ENCODE results near the gene NRG2. TPM values are rescaled to one million over a fixed set of nuclear protein-coding genes. Genes with fewer than 3 reads are reported as not detected.

Gene NRG2
- total and polyA plus RNA-seq, 10 donors: 0.83 to 7.7 (median 4.4) TPM

GRCh38 chr5:139951296-139951924, 91.7 kb downstream of the NRG2 start:
- TF ChIP-seq POLR2AphosphoS5 (IDR thresholded peaks at IDR 0.05) (no peak), POLR2A (IDR thresholded peaks at IDR 0.05) (no peak), CTCF (IDR thresholded peaks at IDR 0.05 in 8 of 11, conservative IDR thresholded peaks at IDR 0.05 in 3 of 11) (no peak)
- Histone ChIP-seq H3K27ac (no peak overlapping the region), H3K4me3 (no peak overlapping the region), H3K4me1 (peaks cover 0 to 6% (median 1%) of the 10 kb centered on the region in 6 donors), H3K36me3 (no peaks in the 10 kb centered on the region), H3K27me3 (replicated peaks in 1 of 7) (no peaks in the 10 kb centered on the region), H3K9me3 (no peaks in the 10 kb centered on the region)
- WGBS, 5 donors: 78 to 95% (median 90%) methylated on average over 5 to 6 of the region's 6 CpGs
- intact Hi-C loops (cut with DNase I; ENCODE audit: low total_unique reads): no loop called here
- DNase-seq: no peak

DNA sequence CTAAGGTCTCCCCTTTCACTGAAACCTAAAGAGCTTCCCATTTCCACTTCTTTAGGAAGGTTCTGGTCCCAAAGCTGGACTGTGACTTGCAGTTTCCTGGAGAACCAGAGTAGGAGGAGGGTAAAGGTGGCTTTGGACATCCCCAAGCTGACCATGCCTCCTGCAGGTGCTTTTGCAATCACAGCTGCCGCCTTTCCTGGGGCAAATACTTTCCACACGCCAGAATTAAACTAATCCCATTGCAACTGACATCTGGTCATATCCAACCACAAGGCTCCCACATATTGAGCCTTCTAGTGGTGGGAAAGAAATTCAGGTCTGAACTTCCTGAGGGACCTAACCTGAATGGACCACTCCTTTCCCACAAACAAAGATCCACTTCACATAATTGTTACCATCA, 92.7 kb downstream of the NRG2 start:
- Histone ChIP-seq H3K4me3 (no peak overlapping the region), H3K4me1 (peaks cover 0 to 14% (median 6%) of the 10 kb centered on the region in 6 donors), H3K27me3 (replicated peaks in 1 of 7) (no peaks in the 10 kb centered on the region), H3K9me3 (no peaks in the 10 kb centered on the region), H3K36me3 (no peaks in the 10 kb centered on the region), H3K27ac (no peak overlapping the region)
- WGBS, 5 donors: 74 to 96% (median 94%) methylated on average over 2 of the region's 2 CpGs
- no peak for TF ChIP-seq POLR2AphosphoS5 (IDR thresholded peaks at IDR 0.05)
- TF ChIP-seq POLR2A (IDR thresholded peaks at IDR 0.05): no peak
- TF ChIP-seq CTCF (IDR thresholded peaks at IDR 0.05 in 8 of 11, conservative IDR thresholded peaks at IDR 0.05 in 3 of 11): no peak
- DNase-seq: no peak
- intact Hi-C loops (cut with DNase I; ENCODE audit: low total_unique reads): no loop called here

DNA sequence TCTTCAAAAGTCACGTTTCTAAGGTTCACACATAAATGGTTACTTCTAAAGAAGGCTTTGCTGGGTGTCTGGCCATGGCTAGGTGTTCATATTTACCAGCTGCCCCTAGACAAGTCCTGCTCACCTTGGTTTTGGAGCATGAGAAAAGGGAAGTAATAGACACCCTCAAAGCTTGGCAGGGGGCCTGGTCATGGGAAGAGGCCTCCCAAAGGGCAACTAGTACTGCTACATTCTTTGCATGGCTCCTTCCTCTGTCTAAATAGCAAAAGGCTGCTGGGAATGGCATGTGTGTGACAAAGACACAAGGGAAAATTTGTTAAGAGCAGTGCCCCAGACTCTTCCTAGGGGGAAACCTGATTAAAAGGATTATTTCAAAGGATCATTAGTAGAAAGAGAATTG, 93.4 kb downstream of the NRG2 start:
- Histone ChIP-seq H3K27ac (no peak overlapping the region), H3K9me3 (no peaks in the 10 kb centered on the region), H3K4me1 (peaks cover 0 to 14% (median 7%) of the 10 kb centered on the region in 6 donors), H3K4me3 (no peak overlapping the region), H3K27me3 (replicated peaks in 1 of 7) (no peaks in the 10 kb centered on the region), H3K36me3 (no peaks in the 10 kb centered on the region)
- intact Hi-C loops (cut with DNase I; ENCODE audit: low total_unique reads): no loop called here
- TF ChIP-seq CTCF (IDR thresholded peaks at IDR 0.05 in 8 of 11, conservative IDR thresholded peaks at IDR 0.05 in 3 of 11) (no peak), POLR2A (IDR thresholded peaks at IDR 0.05) (no peak), POLR2AphosphoS5 (IDR thresholded peaks at IDR 0.05) (no peak)
- no peak for DNase-seq
- WGBS, 5 donors: 62 to 81% (median 69%) methylated on average over 1 of the region's 1 CpG

- no peak overlapping the region for H3K27ac ChIP-seq
- DNase-seq: no peak
- H3K36me3 ChIP-seq: no peaks in the 10 kb centered on the region
- H3K27me3 ChIP-seq (replicated peaks in 1 of 7): no peaks in the 10 kb centered on the region
- peaks cover 0 to 6% (median 3%) of the 10 kb centered on the region in 8 donors for H3K9me3 ChIP-seq
- no peak for TF ChIP-seq CTCF (IDR thresholded peaks at IDR 0.05 in 8 of 11, conservative IDR thresholded peaks at IDR 0.05 in 3 of 11)
- no peak for TF ChIP-seq POLR2A (IDR thresholded peaks at IDR 0.05)
- TF ChIP-seq POLR2AphosphoS5 (IDR thresholded peaks at IDR 0.05): no peak
- peaks cover 0 to 14% (median 7%) of the 10 kb centered on the region in 6 donors for H3K4me1 ChIP-seq
- intact Hi-C loops (cut with DNase I; ENCODE audit: low total_unique reads): no loop called here
- no peak overlapping the region for H3K4me3 ChIP-seq
Observed at GRCh38 chr5:139947727-139948126, 95.4 kb downstream of the NRG2 start.
